ENCODE data around the gene GRIN3B. TPM values are rescaled to one million over a fixed set of nuclear protein-coding genes. Genes with fewer than 3 reads are reported as not detected.

Gene GRIN3B
- total RNA-seq, 2 experiments from 2014 or later: 0.07 TPM; not detected in 1

GRCh38 chr19:1004803-1005664 is 4.8 kb downstream of the GRIN3B start:
- no peak for TF ChIP-seq CTCF (IDR thresholded peaks at IDR 0.05)
- DNase-seq (no peak), ATAC-seq (no peak)
- intact Hi-C loops (cut with micrococcal nuclease): no loop called here
- ChIA-PET POLR2A (interaction anchor here (0.9 to 2.0 kb wide), 4 partner anchors 8 to 21 kb away, joined by 3 to 13 read pairs (median 5); partner anchors contain the start of gene WDR18), CTCF (interaction anchor here (1.2 kb wide), 1 partner anchor 82 kb away, joined by 3 read pairs; no protein-coding TSS in a partner anchor)
- H3K27ac Mint-ChIP-seq: no peak overlapping the region
- peaks cover 5% of the 10 kb centered on the region for H3K36me3 Mint-ChIP-seq (ENCODE audit: low read depth)
- no peaks in the 10 kb centered on the region for H3K4me1 Mint-ChIP-seq (ENCODE audit: low read depth)
- no peak overlapping the region for H3K4me3 Mint-ChIP-seq
- peaks cover 8% of the 10 kb centered on the region for H3K27me3 Mint-ChIP-seq
- H3K9me3 Mint-ChIP-seq: no peaks in the 10 kb centered on the region

GRCh38 chr19:1006711-1007398 is 6.6 kb downstream of the GRIN3B start:
- intact Hi-C loops (cut with micrococcal nuclease): no loop called here
- Mint-ChIP-seq H3K9me3 (no peaks in the 10 kb centered on the region), H3K4me3 (no peak overlapping the region), H3K36me3 (ENCODE audit: low read depth) (peaks cover 5% of the 10 kb centered on the region), H3K4me1 (ENCODE audit: low read depth) (no peaks in the 10 kb centered on the region), H3K27me3 (peaks cover 3% of the 10 kb centered on the region), H3K27ac (no peak overlapping the region)
- ChIA-PET POLR2A (interaction anchor here (2.0 kb wide), 1 partner anchor 9 kb away, joined by 13 read pairs; no protein-coding TSS in a partner anchor), CTCF (interaction anchor here (0.7 kb wide), 1 partner anchor 9 kb away, joined by 3 read pairs; no protein-coding TSS in a partner anchor)
- DNase-seq (no peak), ATAC-seq (no peak)
- no peak for TF ChIP-seq CTCF (IDR thresholded peaks at IDR 0.05)

- Mint-ChIP-seq H3K36me3 (ENCODE audit: low read depth) (peaks cover 5% of the 10 kb centered on the region), H3K9me3 (no peaks in the 10 kb centered on the region), H3K4me1 (ENCODE audit: low read depth) (no peaks in the 10 kb centered on the region), H3K27ac (no peak overlapping the region), H3K27me3 (peaks cover 1% of the 10 kb centered on the region), H3K4me3 (no peak overlapping the region)
- CTCF ChIA-PET: interaction anchor here (0.7 to 1.1 kb wide), 2 partner anchors 10 to 113 kb away, joined by 3 to 4 read pairs; no protein-coding TSS in a partner anchor
- DNase-seq (no peak), ATAC-seq (no peak)
- intact Hi-C loops (cut with micrococcal nuclease): no loop called here
- no peak for TF ChIP-seq CTCF (IDR thresholded peaks at IDR 0.05)
- POLR2A ChIA-PET: no interaction called here
Measured at GRCh38 chr19:1007399-1008251, 7.4 kb downstream of the GRIN3B start.

- POLR2A ChIA-PET: no interaction called here
- H3K4me1 Mint-ChIP-seq (ENCODE audit: low read depth): no peaks in the 10 kb centered on the region
- no peak overlapping the region for H3K27ac Mint-ChIP-seq
- H3K36me3 Mint-ChIP-seq (ENCODE audit: low read depth): peaks cover 5% of the 10 kb centered on the region
- no peaks in the 10 kb centered on the region for H3K27me3 Mint-ChIP-seq
- intact Hi-C loops (cut with micrococcal nuclease): no loop called here
- ATAC-seq: no peak
- CTCF ChIA-PET: interaction anchor here (1.1 kb wide), 1 partner anchor 114 kb away, joined by 4 read pairs; no protein-coding TSS in a partner anchor
- H3K9me3 Mint-ChIP-seq: no peaks in the 10 kb centered on the region
- TF ChIP-seq CTCF (IDR thresholded peaks at IDR 0.05): no peak
- H3K4me3 Mint-ChIP-seq: no peak overlapping the region
- no peak for DNase-seq
Measured at GRCh38 chr19:1008268-1009040, 8.2 kb downstream of the GRIN3B start.

Data from activated CD8-positive, alpha-beta T cell treated with anti-CD3 and anti-CD28 coated beads for 36 hours (primary cell).